ENCODE measurements around the gene HSPB1. TPM values are rescaled to one million over a fixed set of nuclear protein-coding genes. Genes with fewer than 3 reads are reported as not detected.
A peak's percentile ranks its signal among the peaks of the same experiment; 100 is the strongest.

The HSPB1 gene
- total and polyA plus RNA-seq, 2 of the 13 experiments (the other 11 are each of a cell fraction or from before 2014, with no cell fraction given): 21.0 to 38.6 TPM

DNA sequence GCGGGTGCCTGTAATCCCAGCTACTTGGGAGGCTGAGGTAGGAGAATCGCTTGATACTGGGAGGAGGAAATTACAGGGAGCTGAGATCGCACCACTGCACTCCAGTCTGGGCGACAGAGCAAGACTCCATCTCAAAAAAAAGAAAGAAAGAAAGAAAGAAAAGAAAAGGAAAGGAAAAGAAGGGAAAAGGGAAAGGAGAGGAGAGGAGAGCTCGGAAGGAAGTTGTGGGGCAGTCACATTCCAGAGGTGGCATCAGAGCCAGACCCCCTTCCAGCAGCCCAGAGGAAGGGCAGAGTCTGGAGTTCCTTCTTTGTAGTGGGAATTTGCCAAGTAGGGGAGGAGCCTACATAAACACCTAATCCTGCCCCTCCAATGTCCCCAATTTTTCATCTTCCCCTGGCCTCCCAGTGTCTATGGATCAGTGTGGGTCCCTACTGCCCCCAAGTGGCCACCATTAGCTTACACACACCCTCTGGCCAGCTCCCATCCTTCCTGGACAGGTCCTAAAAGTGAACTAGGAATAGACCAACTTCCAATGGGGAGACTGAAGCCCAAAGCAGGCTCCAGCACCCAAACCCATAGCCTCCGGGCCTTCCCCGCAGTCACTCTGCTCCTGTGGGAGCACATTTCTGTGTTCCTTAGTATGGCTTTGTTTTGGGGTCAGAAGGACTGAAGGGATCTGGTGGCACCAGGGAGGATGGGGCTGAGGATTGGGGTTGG is 39.6 kb upstream of the HSPB1 start:
- H4K20me1 ChIP-seq (ENCODE audit: insufficient read depth, low read length): no peaks in the 10 kb centered on the region
- H2AFZ ChIP-seq (ENCODE audit: low read length): no peak overlapping the region
- no peaks in the 10 kb centered on the region for H3K79me2 ChIP-seq (ENCODE audit: insufficient read depth, low read length)
- ChIA-PET POLR2A (interaction anchor here (0.7 to 1.4 kb wide), 4 partner anchors 12 to 55 kb away, joined by 3 read pairs; no protein-coding TSS in a partner anchor), CTCF (ENCODE audit: low intra/inter-chr PET ratio, low total read pairs) (interaction anchor here (0.6 to 5.3 kb wide), 5 partner anchors 29 to 85 kb away, joined by 3 to 63 read pairs (median 10); no protein-coding TSS in a partner anchor)
- H3K36me3 ChIP-seq (replicated peaks in 1 of 2; ENCODE audit: control insufficient read depth in 1 of 2, insufficient read depth in 2 of 2, low read length in 2 of 2): no peaks in the 10 kb centered on the region
- peak; percentile 74 for FAIRE-seq
- WGBS (ENCODE audit: low lambda C conversion rate): 61% methylated on average over 7 of the region's 7 CpGs
- H3K4me1 ChIP-seq (ENCODE audit: insufficient read depth, low read length): peaks cover 43% of the 10 kb centered on the region
- H3K4me2 ChIP-seq (ENCODE audit: low read depth, low read length): no peak overlapping the region
- H3K4me3 ChIP-seq (replicated peaks in 1 of 3; ENCODE audit: insufficient read depth in 1 of 3, low read depth in 2 of 3, low read length in 3 of 3): no peak overlapping the region
- no TSS peak for BruUV-seq (replicated peaks)
- H3K27ac ChIP-seq (ENCODE audit: extremely low read length, insufficient read depth, low read length): no peak overlapping the region
- no peaks in the 10 kb centered on the region; a peak in 2 of 5 replicates for H3K27me3 ChIP-seq (ENCODE audit: control insufficient read depth in 1 of 2, insufficient read depth in 2 of 2, low read length in 2 of 2)
- peak; percentile 75 for ATAC-seq
- in situ Hi-C loops (cut with HindIII; ENCODE audit: extremely low pct_ligation_motif_present, low pct_unique_long_range_greater_than_20kb) (loop anchor here (5.0 kb wide), 2 partner anchors 36 to 86 kb away; no protein-coding TSS in a partner anchor), intact Hi-C loops (cut with micrococcal nuclease; ENCODE audit: unreplicated experiment) (loop anchor here (1.0 to 2.0 kb wide), 3 partner anchors 43 to 85 kb away; no protein-coding TSS in a partner anchor)
- DNase-seq (ENCODE audit: low spot score): peak; percentile 68
- H3K9ac ChIP-seq (ENCODE audit: insufficient read depth, low read depth, low read length): no peak overlapping the region
- H3K9me3 ChIP-seq (ENCODE audit: low read length): no peaks in the 10 kb centered on the region
- TF ChIP-seq NFYC (CRISPR knock-in tag; IDR thresholded peaks at IDR 0.05) (no peak), GATAD1 (CRISPR knock-in tag; IDR thresholded peaks at IDR 0.05) (0 out of 2 replicates have a peak, but pooled peaks have one; percentile 19), MIER2 (CRISPR knock-in tag; IDR thresholded peaks at IDR 0.05) (peak; percentile 62; the same call in 1 of the 2 replicates), XRCC5 (optimal IDR thresholded peaks at IDR 0.05; ENCODE audit: low read length) (peak; percentile 70), ZNF619 (CRISPR knock-in tag; IDR thresholded peaks at IDR 0.05) (peak; percentile 39; the same call in 1 of the 2 replicates), SALL1 (CRISPR knock-in tag; IDR thresholded peaks at IDR 0.05) (peak; percentile 47), GATAD2A (CRISPR knock-in tag; IDR thresholded peaks at IDR 0.05) (0 out of 2 replicates have a peak, but pooled peaks have one; percentile 29), MED1 (CRISPR knock-in tag; IDR thresholded peaks at IDR 0.05) (no peak), ZNF282 (IDR thresholded peaks at IDR 0.05; ENCODE audit: partially characterized antibody) (no peak), ZNF30 (CRISPR knock-in tag; IDR thresholded peaks at IDR 0.05) (no peak), SKI (IDR thresholded peaks at IDR 0.05; ENCODE audit: partially characterized antibody) (no peak), SETDB1 (CRISPR knock-in tag; IDR thresholded peaks at IDR 0.05; ENCODE audit: borderline replicate concordance) (no peak), SIX1 (CRISPR knock-in tag; IDR thresholded peaks at IDR 0.05; ENCODE audit: borderline replicate concordance) (no peak), ZNF776 (CRISPR knock-in tag; IDR thresholded peaks at IDR 0.05) (no peak), HIVEP1 (CRISPR knock-in tag; IDR thresholded peaks at IDR 0.05) (no peak), BCL6 (CRISPR knock-in tag; IDR thresholded peaks at IDR 0.05) (no peak), ZNF841 (CRISPR knock-in tag; IDR thresholded peaks at IDR 0.05; ENCODE audit: borderline replicate concordance) (no peak), ZNF251 (CRISPR knock-in tag; IDR thresholded peaks at IDR 0.05) (no peak), RFX3 (CRISPR knock-in tag; IDR thresholded peaks at IDR 0.05) (no peak), TRIM24 (CRISPR knock-in tag; IDR thresholded peaks at IDR 0.05) (no peak), ZNF576 (CRISPR knock-in tag; IDR thresholded peaks at IDR 0.05) (no peak)
- TF ChIP-seq, protein P1, sequence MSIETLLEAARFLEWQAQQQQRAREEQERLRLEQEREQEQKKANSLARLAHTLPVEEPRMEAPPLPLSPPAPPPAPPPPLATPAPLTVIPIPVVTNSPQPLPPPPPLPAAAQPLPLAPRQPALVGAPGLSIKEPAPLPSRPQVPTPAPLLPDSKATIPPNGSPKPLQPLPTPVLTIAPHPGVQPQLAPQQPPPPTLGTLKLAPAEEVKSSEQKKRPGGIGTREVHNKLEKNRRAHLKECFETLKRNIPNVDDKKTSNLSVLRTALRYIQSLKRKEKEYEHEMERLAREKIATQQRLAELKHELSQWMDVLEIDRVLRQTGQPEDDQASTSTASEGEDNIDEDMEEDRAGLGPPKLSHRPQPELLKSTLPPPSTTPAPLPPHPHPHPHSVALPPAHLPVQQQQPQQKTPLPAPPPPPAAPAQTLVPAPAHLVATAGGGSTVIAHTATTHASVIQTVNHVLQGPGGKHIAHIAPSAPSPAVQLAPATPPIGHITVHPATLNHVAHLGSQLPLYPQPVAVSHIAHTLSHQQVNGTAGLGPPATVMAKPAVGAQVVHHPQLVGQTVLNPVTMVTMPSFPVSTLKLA (IDR thresholded peaks at IDR 0.05): no peak
- TF ChIP-seq, protein P2, sequence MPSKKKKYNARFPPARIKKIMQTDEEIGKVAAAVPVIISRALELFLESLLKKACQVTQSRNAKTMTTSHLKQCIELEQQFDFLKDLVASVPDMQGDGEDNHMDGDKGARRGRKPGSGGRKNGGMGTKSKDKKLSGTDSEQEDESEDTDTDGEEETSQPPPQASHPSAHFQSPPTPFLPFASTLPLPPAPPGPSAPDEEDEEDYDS (CRISPR knock-in tag; IDR thresholded peaks at IDR 0.05): no peak
- TF ChIP-seq, protein P3, sequence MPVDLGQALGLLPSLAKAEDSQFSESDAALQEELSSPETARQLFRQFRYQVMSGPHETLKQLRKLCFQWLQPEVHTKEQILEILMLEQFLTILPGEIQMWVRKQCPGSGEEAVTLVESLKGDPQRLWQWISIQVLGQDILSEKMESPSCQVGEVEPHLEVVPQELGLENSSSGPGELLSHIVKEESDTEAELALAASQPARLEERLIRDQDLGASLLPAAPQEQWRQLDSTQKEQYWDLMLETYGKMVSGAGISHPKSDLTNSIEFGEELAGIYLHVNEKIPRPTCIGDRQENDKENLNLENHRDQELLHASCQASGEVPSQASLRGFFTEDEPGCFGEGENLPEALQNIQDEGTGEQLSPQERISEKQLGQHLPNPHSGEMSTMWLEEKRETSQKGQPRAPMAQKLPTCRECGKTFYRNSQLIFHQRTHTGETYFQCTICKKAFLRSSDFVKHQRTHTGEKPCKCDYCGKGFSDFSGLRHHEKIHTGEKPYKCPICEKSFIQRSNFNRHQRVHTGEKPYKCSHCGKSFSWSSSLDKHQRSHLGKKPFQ (CRISPR knock-in tag; IDR thresholded peaks at IDR 0.05; ENCODE audit: insufficient replicate concordance): no peak

All from HepG2 (cell line).